Astrocyte of the cerebellum (primary cell): Measurements from ENCODE around the gene HYAL2.
"Not testable (repeated sequence)": the region's sequence is repeated elsewhere in the genome, so short reads cannot be mapped to it uniquely, and the experiment has no call there.

Experiments used
- DNase-seq: peaks from one replicate; pipeline ENCODE4 v3.0.0-alpha.2; 2011; ENCODE audit warnings: low read depth
- H3K4me3 ChIP-seq: 2 replicates; pipeline ENCODE4 v1.5.1; 2011; ENCODE audit warnings: mild to moderate bottlenecking, low read depth, low read length, moderate library complexity
- in situ Hi-C: cut with HindIII; loops from 2 replicates; pipeline ENCODE4 v1.10.0; 2017; ENCODE audit warnings: low sequenced_read_pairs
- TF ChIP-seq, protein P1 (sequence below): IDR thresholded peaks from 2 replicates; pipeline ENCODE4 v1.5.1; 2012; ENCODE audit warnings: low read length, low read depth, moderate library complexity, mild to moderate bottlenecking; ENCODE audit errors: missing control alignments

The HYAL2 gene

DNA sequence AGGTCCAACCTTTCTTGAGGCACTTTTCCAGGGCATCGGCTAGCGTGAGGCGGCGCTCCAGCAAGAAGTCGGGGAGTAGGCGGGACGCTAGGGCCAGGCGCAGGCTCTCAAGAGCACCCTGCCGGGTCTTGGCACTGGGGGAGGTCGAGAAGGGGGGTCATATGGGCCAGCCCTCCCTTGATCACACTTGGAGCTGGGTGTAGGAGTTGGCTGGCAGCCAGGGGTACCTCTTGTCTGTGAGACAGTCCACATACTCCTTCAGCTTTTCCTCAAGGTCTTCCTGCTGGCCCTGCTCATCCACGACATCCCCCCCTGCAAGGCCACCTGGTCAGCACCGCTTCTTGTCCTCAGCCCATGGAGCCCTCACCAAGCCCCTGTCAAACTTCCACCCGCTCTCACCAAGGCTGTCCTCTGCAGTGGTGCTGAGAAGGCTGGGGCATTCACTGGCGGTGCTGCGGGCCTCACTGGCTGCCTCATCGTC is 32.3 kb downstream of the HYAL2 start:
- in situ Hi-C loops: no loop called here
- no peak overlapping the region for H3K4me3 ChIP-seq
- no peak for DNase-seq
- TF ChIP-seq, protein P1, sequence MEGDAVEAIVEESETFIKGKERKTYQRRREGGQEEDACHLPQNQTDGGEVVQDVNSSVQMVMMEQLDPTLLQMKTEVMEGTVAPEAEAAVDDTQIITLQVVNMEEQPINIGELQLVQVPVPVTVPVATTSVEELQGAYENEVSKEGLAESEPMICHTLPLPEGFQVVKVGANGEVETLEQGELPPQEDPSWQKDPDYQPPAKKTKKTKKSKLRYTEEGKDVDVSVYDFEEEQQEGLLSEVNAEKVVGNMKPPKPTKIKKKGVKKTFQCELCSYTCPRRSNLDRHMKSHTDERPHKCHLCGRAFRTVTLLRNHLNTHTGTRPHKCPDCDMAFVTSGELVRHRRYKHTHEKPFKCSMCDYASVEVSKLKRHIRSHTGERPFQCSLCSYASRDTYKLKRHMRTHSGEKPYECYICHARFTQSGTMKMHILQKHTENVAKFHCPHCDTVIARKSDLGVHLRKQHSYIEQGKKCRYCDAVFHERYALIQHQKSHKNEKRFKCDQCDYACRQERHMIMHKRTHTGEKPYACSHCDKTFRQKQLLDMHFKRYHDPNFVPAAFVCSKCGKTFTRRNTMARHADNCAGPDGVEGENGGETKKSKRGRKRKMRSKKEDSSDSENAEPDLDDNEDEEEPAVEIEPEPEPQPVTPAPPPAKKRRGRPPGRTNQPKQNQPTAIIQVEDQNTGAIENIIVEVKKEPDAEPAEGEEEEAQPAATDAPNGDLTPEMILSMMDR: no peak

DNA sequence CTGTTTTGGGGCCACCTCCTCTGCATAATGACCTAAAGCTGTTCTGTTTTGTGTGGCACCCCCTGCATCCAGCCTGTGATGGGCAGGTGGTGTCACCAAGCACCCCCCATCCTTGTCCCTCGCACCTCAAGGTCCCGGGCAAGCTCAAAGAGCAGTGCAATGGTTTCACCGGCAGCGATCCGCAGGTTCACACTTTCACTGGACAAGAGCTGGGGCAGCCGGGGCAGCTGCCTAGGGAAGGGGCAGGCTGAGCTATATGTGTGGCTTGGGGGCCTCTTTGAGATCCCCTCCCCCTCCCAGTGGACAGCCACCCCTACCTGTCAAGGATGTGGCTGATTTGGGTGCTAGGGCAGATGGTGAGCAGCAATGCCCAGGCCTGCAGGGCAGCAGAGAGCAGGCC is 33.4 kb downstream of the HYAL2 start:
- in situ Hi-C loops: no loop called here
- DNase-seq: no peak
- TF ChIP-seq, protein P1: no peak
- no peak overlapping the region for H3K4me3 ChIP-seq

DNA sequence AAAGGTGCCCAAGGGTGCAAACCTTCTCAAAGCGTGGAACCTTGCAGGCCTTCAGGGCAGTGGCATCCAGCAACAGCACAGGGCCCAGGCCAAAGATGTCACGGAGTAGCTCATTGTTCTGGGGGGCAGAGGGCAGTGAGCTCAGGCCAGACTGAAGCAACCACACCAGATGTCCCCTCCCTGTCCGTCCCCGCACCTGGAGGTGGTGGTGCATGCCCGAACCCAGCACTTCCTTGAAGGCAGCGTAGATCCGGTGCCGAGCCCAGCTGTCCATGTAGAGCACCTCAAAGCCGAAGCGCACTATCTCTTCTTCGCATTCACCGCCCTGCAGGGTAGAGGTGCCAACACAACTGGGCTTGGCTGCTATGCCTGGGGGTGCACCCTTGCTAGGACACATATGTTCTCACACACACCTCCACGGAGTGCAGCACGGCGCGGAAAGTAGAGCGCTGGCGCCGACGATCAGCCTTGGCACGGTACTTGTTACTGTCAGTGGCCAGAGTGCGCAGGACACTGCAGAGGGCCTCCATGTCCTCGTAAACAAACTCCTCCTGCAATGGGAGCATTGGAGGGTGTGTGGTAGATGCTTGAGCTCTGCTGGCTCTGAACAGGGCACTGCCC is 34.0 kb downstream of the HYAL2 start:
- in situ Hi-C loops: no loop called here
- no peak overlapping the region for H3K4me3 ChIP-seq
- TF ChIP-seq, protein P1: no peak
- DNase-seq: no peak

DNA sequence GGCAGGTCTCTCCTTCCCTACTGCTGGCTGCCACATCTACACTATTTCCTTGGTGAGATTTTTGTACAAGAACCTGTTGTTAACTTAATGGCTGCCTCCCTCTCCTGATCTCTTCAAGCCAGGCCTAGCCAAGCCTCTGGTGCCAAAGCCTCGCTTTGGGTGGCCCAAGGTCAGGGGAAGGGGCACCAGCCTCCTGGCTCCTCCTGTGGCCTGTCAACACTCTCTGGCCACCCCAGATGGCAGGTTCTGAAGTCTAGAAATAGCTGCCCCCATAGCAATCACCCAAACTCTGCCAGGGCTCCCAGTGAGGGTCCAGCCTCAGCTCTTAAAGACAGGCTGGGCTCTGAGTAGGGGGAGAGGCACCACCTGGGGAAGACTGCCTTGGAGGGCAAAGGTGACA is 35.3 kb downstream of the HYAL2 start:
- TF ChIP-seq, protein P1: no peak
- in situ Hi-C loops: no loop called here

DNA sequence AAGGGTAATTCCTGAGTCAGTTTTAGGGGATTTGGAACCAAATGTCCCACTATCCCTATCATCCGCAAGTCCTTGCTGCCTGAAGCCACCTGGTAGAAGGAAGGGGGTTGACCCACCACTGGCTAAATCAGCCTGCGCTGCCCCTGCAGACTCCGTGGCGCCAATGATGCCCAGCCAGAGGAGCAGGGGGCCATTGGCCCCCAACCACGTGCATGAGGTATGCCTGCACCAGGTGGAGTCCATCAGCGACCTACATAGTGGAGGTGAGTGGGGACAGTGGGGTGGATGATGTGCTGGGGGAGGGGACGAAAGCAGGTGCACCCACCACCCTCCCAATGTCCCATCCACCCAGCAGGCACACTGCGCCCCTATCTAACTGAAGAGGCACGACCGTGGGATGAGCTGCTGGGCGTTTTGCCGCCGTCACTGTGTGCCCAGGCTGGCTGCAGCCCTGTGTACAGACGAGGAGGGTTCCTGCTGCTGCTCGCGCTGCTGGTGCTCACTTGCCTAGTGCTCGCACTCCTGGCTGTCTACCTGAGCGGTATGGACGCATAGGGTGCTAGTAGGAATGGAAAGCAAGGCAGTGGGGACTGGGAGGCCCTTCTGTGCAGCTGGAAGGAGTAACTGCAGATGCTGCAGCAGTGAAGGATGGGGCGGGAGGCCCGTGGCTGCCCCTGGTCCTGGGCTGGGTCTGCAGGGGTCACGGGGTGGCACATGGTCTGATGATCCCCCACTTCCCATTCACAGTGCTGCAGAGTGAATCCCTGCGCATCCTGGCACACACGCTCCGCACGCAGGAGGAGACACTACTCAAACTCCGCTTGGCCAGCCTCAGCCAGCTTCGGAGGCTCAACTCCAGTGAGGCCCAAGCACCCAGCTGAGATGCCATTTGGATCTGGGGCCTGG is 36.0 kb downstream of the HYAL2 start:
- H3K4me3 ChIP-seq: no peak overlapping the region
- no peak for DNase-seq
- in situ Hi-C loops: no loop called here
- TF ChIP-seq, protein P1: no peak

More for the DNA sequence above, 35.3 kb downstream of the HYAL2 start:
- no peak for DNase-seq
- no peak overlapping the region for H3K4me3 ChIP-seq

DNA sequence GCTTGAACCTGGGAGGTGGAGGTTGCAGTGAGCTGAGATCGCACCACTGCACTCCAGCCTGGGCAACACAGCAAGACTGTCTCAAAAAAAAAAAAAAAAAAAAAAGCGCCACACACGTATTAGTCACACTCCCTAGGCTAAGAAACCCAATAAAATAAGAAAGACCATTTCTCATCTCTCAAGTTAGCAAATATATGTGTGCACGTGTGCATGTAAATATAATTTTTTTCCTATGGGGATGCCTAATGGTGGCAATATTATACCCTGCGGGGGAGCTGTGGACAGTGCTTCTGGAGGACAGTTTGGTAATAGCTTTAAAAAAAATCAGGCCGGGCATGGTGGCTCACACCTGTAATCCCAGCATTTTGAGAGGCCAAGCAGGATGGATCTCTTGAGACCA is 38.4 kb downstream of the HYAL2 start:
- DNase-seq, in situ Hi-C loops, H3K4me3 ChIP-seq: not testable (repeated sequence)

DNA sequence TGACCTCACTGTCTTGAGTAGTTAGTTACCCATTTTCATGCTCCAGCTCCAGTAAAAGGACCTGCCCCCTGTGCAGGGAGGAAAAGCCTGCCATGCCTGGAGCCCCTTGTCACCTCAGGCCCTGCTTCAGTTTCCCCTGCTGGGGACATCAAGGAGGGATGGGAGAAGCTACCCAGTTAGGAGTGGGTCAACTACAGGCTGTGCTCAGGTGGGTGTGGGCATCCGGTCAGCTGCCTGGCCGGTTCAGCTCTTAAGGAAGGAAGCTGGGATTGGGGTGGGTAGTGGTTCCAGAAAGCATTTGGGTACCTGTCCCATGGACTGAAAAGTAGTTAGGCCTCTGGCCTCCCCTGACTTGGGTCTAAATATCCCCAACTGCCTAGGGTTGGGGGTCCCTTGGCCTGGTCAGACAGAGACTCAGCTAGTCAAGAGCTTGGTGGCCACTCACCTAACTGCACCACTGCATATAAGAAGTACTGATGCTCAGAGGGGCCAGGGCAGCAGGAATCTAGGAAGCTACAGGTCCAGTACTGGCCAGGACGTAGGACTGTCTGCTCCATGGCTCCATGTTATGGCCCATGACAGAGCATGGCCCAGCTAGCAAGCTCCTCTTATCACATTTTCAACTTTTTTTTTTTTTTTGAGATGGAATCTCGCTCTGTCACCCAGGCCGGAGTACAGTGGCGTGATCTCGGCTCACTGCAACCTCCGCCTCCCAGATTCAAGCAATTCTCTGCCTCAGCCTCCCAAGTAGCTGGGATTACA is 43.1 kb downstream of the HYAL2 start:
- TF ChIP-seq, protein P1: no peak
- H3K4me3 ChIP-seq: no peak overlapping the region
- no peak for DNase-seq
- in situ Hi-C loops: no loop called here
